ENCODE data around the gene SELENOV.

DNA sequence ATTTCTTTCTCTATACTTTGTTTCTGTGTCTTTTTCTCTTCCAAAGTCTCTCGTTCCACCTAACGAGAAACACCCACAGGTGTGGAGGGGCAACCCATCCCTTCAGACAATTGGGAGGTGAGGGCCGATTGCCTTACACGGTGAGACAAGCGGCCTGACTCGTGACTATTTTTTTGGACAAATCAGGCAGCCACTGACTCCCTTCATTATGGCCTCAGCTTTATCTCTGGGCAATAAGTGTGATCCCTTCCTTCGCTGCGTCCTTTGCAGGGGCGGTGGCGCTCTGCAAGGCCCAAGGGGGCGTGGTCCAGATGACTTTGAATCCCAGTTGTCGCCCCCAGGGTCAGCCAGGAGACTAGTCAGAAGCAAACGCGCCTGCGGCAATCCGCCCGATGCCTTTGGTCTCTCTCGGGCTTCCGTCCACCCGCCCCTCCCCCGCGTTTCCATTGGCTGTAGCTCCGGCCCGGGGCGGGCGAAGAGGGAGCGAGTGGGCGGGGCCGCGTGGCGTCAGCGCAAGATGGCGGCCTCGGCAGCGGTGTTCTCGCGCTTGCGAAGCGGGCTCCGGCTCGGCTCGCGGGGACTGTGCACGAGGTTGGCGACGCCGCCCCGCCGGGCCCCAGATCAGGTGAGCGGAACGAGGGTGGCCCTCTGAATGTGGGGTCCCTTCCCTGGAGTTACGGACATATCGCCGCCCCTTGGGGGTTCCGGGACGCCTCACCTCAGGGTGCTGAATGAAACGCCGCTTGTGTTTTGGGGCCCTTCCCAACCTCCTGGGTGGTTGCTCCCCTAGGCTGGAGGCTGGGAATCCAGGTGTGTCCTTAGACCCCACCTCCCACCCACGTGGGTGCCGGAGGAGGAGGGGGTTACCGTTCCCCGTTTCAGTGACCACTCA is 34.4 kb upstream of the SELENOV start, which contains the start of gene TIMM50:
- TF ChIP-seq, protein P1, sequence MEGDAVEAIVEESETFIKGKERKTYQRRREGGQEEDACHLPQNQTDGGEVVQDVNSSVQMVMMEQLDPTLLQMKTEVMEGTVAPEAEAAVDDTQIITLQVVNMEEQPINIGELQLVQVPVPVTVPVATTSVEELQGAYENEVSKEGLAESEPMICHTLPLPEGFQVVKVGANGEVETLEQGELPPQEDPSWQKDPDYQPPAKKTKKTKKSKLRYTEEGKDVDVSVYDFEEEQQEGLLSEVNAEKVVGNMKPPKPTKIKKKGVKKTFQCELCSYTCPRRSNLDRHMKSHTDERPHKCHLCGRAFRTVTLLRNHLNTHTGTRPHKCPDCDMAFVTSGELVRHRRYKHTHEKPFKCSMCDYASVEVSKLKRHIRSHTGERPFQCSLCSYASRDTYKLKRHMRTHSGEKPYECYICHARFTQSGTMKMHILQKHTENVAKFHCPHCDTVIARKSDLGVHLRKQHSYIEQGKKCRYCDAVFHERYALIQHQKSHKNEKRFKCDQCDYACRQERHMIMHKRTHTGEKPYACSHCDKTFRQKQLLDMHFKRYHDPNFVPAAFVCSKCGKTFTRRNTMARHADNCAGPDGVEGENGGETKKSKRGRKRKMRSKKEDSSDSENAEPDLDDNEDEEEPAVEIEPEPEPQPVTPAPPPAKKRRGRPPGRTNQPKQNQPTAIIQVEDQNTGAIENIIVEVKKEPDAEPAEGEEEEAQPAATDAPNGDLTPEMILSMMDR (IDR thresholded peaks at IDR 0.05; ENCODE audit: low read depth, low read length): 0 out of 2 replicates have a peak, but pooled peaks have one; percentile 6
- no peak for TF ChIP-seq EZH2phosphoT487 (IDR thresholded peaks at IDR 0.05; ENCODE audit: low read depth)

All from OCI-LY3 (cell line).